Thyroid gland (tissue), 4 donors: Measurements from ENCODE around the gene ZSCAN2.

ENCODE experiments used
- POLR2A ChIP-seq, 2 donors: fragments of 450-650 bp; IDR thresholded peaks; one replicate each; pipeline ENCODE4 v1.6.1; 2017; ENCODE audit warnings: antibody characterized with exemption in 2 of 2, mild to moderate bottlenecking in 2 of 2, moderate library complexity in 1 of 2
- TF ChIP-seq, protein P1 (sequence below), 6 experiments: fragments of 200-600 bp in 3 of 6; fragments of 450-650 bp in 3 of 6; sonication (generic) in 3 of 6; IDR thresholded peaks; one replicate each; pipeline ENCODE4 v1.5.1; 2016 to 2019; ENCODE audit warnings: antibody characterized with exemption in 6 of 6, mild to moderate bottlenecking in 2 of 6, inconsistent platforms in 1 of 6, moderate library complexity in 1 of 6

- TF ChIP-seq, protein P1, sequence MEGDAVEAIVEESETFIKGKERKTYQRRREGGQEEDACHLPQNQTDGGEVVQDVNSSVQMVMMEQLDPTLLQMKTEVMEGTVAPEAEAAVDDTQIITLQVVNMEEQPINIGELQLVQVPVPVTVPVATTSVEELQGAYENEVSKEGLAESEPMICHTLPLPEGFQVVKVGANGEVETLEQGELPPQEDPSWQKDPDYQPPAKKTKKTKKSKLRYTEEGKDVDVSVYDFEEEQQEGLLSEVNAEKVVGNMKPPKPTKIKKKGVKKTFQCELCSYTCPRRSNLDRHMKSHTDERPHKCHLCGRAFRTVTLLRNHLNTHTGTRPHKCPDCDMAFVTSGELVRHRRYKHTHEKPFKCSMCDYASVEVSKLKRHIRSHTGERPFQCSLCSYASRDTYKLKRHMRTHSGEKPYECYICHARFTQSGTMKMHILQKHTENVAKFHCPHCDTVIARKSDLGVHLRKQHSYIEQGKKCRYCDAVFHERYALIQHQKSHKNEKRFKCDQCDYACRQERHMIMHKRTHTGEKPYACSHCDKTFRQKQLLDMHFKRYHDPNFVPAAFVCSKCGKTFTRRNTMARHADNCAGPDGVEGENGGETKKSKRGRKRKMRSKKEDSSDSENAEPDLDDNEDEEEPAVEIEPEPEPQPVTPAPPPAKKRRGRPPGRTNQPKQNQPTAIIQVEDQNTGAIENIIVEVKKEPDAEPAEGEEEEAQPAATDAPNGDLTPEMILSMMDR (IDR thresholded peaks at IDR 0.05) = no peak
- TF ChIP-seq POLR2A (IDR thresholded peaks at IDR 0.05) = no peak
Measured at GRCh38 chr15:84648539-84648938, 47.7 kb downstream of the ZSCAN2 start.
